HEK293T (cell line): Measurements from ENCODE around the gene SATB2.

Experiments used
- ARNT ChIP-seq: fragments of 450-650 bp; IDR thresholded peaks from 2 replicates; pipeline ENCODE4 v1.6.1; 2017; ENCODE audit warnings: mild to moderate bottlenecking
- BHLHE40 ChIP-seq: fragments of 450-650 bp; IDR thresholded peaks from 2 replicates; pipeline ENCODE4 v1.6.1; 2016; ENCODE audit warnings: mild to moderate bottlenecking, moderate library complexity, borderline replicate concordance
- ELF4 ChIP-seq: fragments of 450-650 bp; IDR thresholded peaks from 2 replicates; pipeline ENCODE4 v1.6.1; 2017; ENCODE audit warnings: antibody characterized with exemption
- FOXA1 ChIP-seq: fragments of 450-650 bp; IDR thresholded peaks from 2 replicates; pipeline ENCODE4 v1.6.1; 2016; ENCODE audit warnings: mild to moderate bottlenecking
- FOXM1 ChIP-seq: fragments of 450-650 bp; IDR thresholded peaks from 2 replicates; pipeline ENCODE4 v1.6.1; 2017; ENCODE audit warnings: mild to moderate bottlenecking, borderline replicate concordance
- HDGF ChIP-seq: fragments of 450-650 bp; IDR thresholded peaks from 2 replicates; pipeline ENCODE4 v1.6.1; 2017; ENCODE audit warnings: antibody characterized with exemption, borderline replicate concordance
- L3MBTL2 ChIP-seq: fragments of 450-650 bp; conservative IDR thresholded peaks from 2 replicates; pipeline ENCODE4 v1.6.1; 2016; ENCODE audit warnings: mild to moderate bottlenecking
- LEF1 ChIP-seq: fragments of 450-650 bp; IDR thresholded peaks from 2 replicates; pipeline ENCODE4 v1.6.1; 2017; ENCODE audit warnings: mild to moderate bottlenecking, borderline replicate concordance
- NFRKB ChIP-seq: fragments of 450-650 bp; IDR thresholded peaks from 2 replicates; pipeline ENCODE4 v1.6.1; 2016; ENCODE audit warnings: mild to moderate bottlenecking, moderate library complexity
- PKNOX1 ChIP-seq: fragments of 450-650 bp; IDR thresholded peaks from 2 replicates; pipeline ENCODE4 v1.6.1; 2016
- SP1 ChIP-seq: fragments of 450-650 bp; IDR thresholded peaks from 2 replicates; pipeline ENCODE4 v1.6.1; 2017
- SUZ12 ChIP-seq: fragments of 450-650 bp; IDR thresholded peaks from 2 replicates; pipeline ENCODE4 v1.6.1; 2016; ENCODE audit warnings: mild to moderate bottlenecking
- TARDBP ChIP-seq: fragments of 450-650 bp; IDR thresholded peaks from 2 replicates; pipeline ENCODE4 v1.6.1; 2016

GRCh38 chr2:199344012-199344411, 113.7 kb downstream of the SATB2 start:
- TF ChIP-seq L3MBTL2 (no peak), TARDBP (no peak), BHLHE40 (no peak), LEF1 (no peak), SUZ12 (no peak), SP1 (no peak), NFRKB (no peak), ARNT (no peak), ELF4 (no peak), HDGF (no peak), PKNOX1 (no peak), FOXA1 (no peak), FOXM1 (no peak)
